HepG2 (cell line): ENCODE results near the gene CHEK1. TPM values are rescaled to one million over a fixed set of nuclear protein-coding genes. Genes with fewer than 3 reads are reported as not detected.

Experiments used
- CREB1 ChIP-seq, 2 experiments: fragments of 450-650 bp in 1 of 2; IDR thresholded peaks; 2 replicates each; pipeline ENCODE4 v1.6.1; 2016 to 2017; ENCODE audit warnings: control low read depth in 1 of 2, mild to moderate bottlenecking in 1 of 2, missing compliant biosample characterization in 1 of 2, missing genetic modification characterization in 1 of 2
- DZIP1 ChIP-seq: sonication (generic); formaldehyde crosslinking; IDR thresholded peaks from 2 replicates; pipeline ENCODE4 v1.5.0; 2020; ENCODE audit warnings: mild to moderate bottlenecking, missing genetic modification reagents
- FOXC1 ChIP-seq: sonication (generic); formaldehyde crosslinking; IDR thresholded peaks from 2 replicates; pipeline ENCODE4 v1.8.0; 2022; ENCODE audit warnings: mild to moderate bottlenecking, missing genetic modification reagents, borderline replicate concordance
- HHEX ChIP-seq: IDR thresholded peaks from 2 replicates; pipeline ENCODE4 v1.6.1; 2016; ENCODE audit warnings: control low read depth
- KAT7 ChIP-seq: IDR thresholded peaks from 2 replicates; pipeline ENCODE4 v1.6.1; 2018; ENCODE audit warnings: borderline replicate concordance, missing compliant biosample characterization
- KDM4B ChIP-seq: sonication (generic); formaldehyde crosslinking; IDR thresholded peaks from 2 replicates; pipeline ENCODE4 v1.4.0; 2020; ENCODE audit warnings: missing genetic modification reagents
- NFKB2 ChIP-seq: sonication (generic); formaldehyde crosslinking; IDR thresholded peaks from 2 replicates; pipeline ENCODE4 v1.4.0; 2020; ENCODE audit warnings: missing genetic modification reagents, borderline replicate concordance
- PAXIP1 ChIP-seq: sonication (generic); formaldehyde crosslinking; conservative IDR thresholded peaks from 2 replicates; pipeline ENCODE4 v1.4.0; 2020; ENCODE audit warnings: mild to moderate bottlenecking, missing genetic modification reagents, moderate library complexity
- SAFB2 ChIP-seq: sonication (generic); formaldehyde crosslinking; IDR thresholded peaks from 2 replicates; pipeline ENCODE4 v1.5.1; 2020; ENCODE audit warnings: missing genetic modification reagents, low read depth, mild to moderate bottlenecking, borderline replicate concordance
- SIN3A ChIP-seq: IDR thresholded peaks from 2 replicates; pipeline ENCODE4 v1.6.1; 2011; ENCODE audit warnings: low read depth, mild to moderate bottlenecking, control low read depth, low read length, borderline replicate concordance
- SOX6 ChIP-seq, 2 experiments: fragments of 450-650 bp in 1 of 2; sonication (generic) in 1 of 2; formaldehyde crosslinking in 1 of 2; IDR thresholded peaks; 2 replicates each; pipeline versions ENCODE4 v1.4.0 to v1.6.1; 2017 to 2020; ENCODE audit warnings: antibody characterized with exemption in 1 of 2, mild to moderate bottlenecking in 1 of 2, missing genetic modification reagents in 1 of 2
- SP1 ChIP-seq, 2 experiments: fragments of 450-650 bp in 1 of 2; sonication (generic) in 1 of 2; formaldehyde crosslinking in 1 of 2; IDR thresholded peaks; 2 replicates each; pipeline versions ENCODE4 v1.4.0 to v1.6.1; 2016 to 2020; ENCODE audit warnings: missing genetic modification reagents in 1 of 2
- STAG1 ChIP-seq: sonication (generic); formaldehyde crosslinking; IDR thresholded peaks from 2 replicates; pipeline ENCODE4 v1.4.0; 2020; ENCODE audit warnings: missing genetic modification reagents
- UBTF ChIP-seq: sonication (generic); formaldehyde crosslinking; IDR thresholded peaks from 2 replicates; pipeline ENCODE4 v1.4.0; 2020; ENCODE audit warnings: mild to moderate bottlenecking, missing genetic modification reagents
- ZBTB2 ChIP-seq: sonication (generic); formaldehyde crosslinking; IDR thresholded peaks from 2 replicates; pipeline ENCODE4 v1.8.0; 2022; ENCODE audit warnings: low read depth, missing genetic modification reagents
- ZFP37 ChIP-seq: sonication (generic); formaldehyde crosslinking; IDR thresholded peaks from 2 replicates; pipeline ENCODE4 v1.4.0; 2020; ENCODE audit warnings: missing genetic modification reagents, borderline replicate concordance
- ZNF746 ChIP-seq: sonication (generic); formaldehyde crosslinking; IDR thresholded peaks from 2 replicates; pipeline ENCODE4 v1.8.0; 2022; ENCODE audit warnings: mild to moderate bottlenecking, missing genetic modification reagents
- ZNF768 ChIP-seq: sonication (generic); formaldehyde crosslinking; IDR thresholded peaks from 2 replicates; pipeline ENCODE4 v1.4.0; 2020; ENCODE audit warnings: missing genetic modification reagents
- ZNF772 ChIP-seq: sonication (generic); formaldehyde crosslinking; IDR thresholded peaks from 2 replicates; pipeline ENCODE4 v1.5.0; 2020; ENCODE audit warnings: mild to moderate bottlenecking, missing genetic modification reagents
- polyA plus RNA-seq, 8 experiments: library from polyadenylated mRNA; depleted of rRNA in 3 of 8; stranded (reverse) in 7 of 8; unstranded in 1 of 8; fragments of >200 nt; fragmentation: Illumina TruSeq in 4 of 8; extraction: Trizol in 4 of 8; gene quantifications; 2 replicates each; pipeline versions ENCODE4 v1.2.1 to v1.2.3, GENCODE V29; 2011 to 2016; ENCODE audit warnings: low read depth in 4 of 8, missing spikeins in 1 of 8, mixed read lengths in 1 of 8; ENCODE audit not compliant: insufficient read depth in 1 of 8
- total RNA-seq, 5 experiments: library from RNA; depleted of rRNA; stranded (reverse); fragments of >200 nt; fragmentation: Illumina TruSeq; extraction: Trizol; gene quantifications; 2 replicates each; pipeline ENCODE4 v1.2.3, GENCODE V29; 2016; ENCODE audit warnings: low read depth in 1 of 5

Gene CHEK1
- total and polyA plus RNA-seq, 2 of the 13 experiments (the other 11 are each of a cell fraction or from before 2014, with no cell fraction given) = 17.8 to 83.2 TPM

GRCh38 chr11:125625630-125626287 lies 796 bp downstream of the CHEK1 start (continued):
- TF ChIP-seq DZIP1 (CRISPR knock-in tag) (no peak), CREB1 (IDR thresholded peaks at IDR 0.05) (peak; percentile 81), CREB1 (CRISPR knock-in tag; IDR thresholded peaks at IDR 0.05) (peak; percentile 82), ZFP37 (peak; percentile 85; the same call in 1 of the 2 replicates), SIN3A (peak; percentile 68; the same call in 1 of the 2 replicates), FOXC1 (CRISPR knock-in tag) (peak; percentile 89; the same call in 1 of the 2 replicates), SAFB2 (peak; percentile 61; the same call in 1 of the 2 replicates), UBTF (peak; percentile 99), STAG1 (CRISPR knock-in tag) (no peak; the same call in 1 of the 2 replicates), NFKB2 (CRISPR knock-in tag) (peak; percentile 94), HHEX (CRISPR knock-in tag) (no peak), SOX6 (IDR thresholded peaks at IDR 0.05) (no peak), SOX6 (CRISPR knock-in tag; IDR thresholded peaks at IDR 0.05) (peak; percentile 71), KAT7 (peak; percentile 86), ZNF768 (CRISPR knock-in tag) (peak; percentile 76; the same call in 1 of the 2 replicates), ZNF772 (CRISPR knock-in tag) (no peak), KDM4B (CRISPR knock-in tag) (no peak), ZBTB2 (peak; percentile 87), SP1 (IDR thresholded peaks at IDR 0.05) (no peak), SP1 (CRISPR knock-in tag; IDR thresholded peaks at IDR 0.05) (peak; percentile 41), ZNF746 (CRISPR knock-in tag) (no peak), PAXIP1 (CRISPR knock-in tag) (peak; percentile 49; the same call in 1 of the 2 replicates)
